HG03571 (cell line): Measurements from ENCODE around the gene RNF7.
"Not testable (repeated sequence)": the region's sequence is repeated elsewhere in the genome, so short reads cannot be mapped to it uniquely, and the experiment has no call there.

Source experiments
- ATAC-seq: cut with Tn5 transposase; IDR thresholded peaks from one replicate; pipeline ENCODE4 v1.9.1; 2021; ENCODE audit not compliant: unreplicated experiment

The RNF7 gene

DNA sequence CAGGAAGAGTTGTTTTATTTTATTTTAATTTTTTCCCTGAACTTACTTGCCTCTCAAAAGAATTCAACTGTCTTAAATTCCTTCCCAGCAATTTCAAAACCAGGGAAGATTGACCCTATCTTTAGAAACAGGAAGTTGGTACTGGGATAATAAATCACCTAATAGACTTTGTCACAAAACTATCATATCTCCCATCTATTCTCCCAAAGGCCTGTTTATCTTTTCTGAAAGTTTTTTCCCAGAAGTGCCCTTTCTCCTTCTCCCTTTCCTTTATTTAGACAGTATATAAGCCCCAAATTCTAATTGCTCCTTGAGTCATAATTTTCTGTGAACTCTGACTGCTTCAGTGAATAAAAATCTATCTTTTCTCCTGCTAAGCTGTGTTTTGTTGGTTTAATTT lies 2.9 kb upstream of the RNF7 start:
- no peak for ATAC-seq

- no peak for ATAC-seq
Observed at GRCh38 chr3:141735770-141736465, 2.2 kb upstream of the RNF7 start.

DNA sequence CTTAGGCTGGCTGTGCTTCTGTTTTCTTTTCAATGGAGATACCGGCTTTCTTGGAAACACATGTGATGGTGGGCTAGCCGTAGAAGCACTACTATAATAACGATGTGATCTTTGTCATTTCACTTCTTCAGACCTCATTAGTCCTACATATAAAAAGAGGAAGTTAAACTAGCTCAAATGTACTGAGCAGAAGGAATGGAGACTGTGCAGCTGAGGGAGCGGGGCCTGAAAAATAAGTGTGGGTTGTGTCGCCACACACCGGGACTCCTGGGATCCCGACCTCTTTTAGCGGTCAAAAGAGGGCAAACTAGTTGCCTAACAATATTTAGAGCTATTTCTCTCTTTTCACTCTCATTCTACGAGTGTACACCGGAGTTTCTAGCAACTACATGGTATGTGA lies 1.0 kb upstream of the RNF7 start:
- no peak for ATAC-seq

DNA sequence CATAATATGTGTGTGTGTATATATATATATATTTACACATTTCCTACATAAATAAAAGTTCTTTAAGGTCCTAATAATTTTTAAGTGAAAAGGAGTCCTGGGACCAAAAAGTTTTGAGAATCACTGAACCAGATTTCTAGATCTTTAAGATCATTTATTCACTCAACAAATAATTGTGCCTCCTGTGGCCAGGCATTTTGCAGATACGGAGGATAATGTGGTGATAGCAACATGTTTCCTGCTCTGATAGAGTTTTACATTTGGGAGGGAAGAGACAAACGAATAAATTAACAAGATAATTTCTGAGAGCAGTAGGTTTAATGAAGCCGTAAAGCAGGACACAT lies 448 bp upstream of the RNF7 start:
- no peak for ATAC-seq

DNA sequence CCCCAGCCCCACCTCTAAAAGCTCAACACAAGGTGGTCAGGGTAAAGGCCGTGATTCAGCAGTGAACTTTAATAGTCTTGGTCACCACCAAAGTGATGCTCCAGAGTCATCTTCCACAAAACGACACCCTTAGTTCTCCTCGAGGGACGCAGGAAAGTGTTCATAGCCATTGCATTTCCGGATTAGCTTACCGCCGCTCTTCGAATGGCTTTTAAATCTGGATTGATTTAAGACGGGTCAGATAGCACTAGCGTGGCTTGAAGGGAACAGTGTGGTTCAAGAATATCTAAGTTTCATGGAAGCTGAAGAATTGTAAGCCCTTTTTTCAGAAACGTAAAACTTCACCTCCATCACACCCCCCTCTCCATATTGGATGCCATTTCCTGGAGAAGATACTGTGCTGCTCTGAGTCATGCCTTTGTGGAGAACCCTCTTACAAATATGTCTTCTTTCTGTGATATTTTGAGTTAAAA lies 829 bp downstream of the RNF7 start:
- ATAC-seq: no peak

DNA sequence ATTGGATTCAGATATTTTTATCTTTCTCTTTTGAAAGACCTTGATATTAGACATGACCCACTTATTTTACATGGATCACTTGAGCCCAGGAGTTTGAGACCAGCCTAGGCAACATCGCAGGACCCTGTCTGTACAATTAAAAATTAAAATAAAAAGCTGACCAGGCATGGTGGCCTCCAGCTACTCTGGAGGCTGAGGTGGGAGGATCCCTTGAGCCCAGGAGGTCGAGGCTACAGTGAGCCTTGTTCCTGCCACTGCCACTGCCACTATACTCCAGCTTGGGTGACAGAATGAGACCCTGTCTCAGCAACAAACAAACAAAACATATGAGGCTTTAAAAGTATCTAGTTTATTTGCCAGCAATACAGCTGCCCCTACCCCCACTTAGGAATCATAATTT lies 1.6 kb downstream of the RNF7 start:
- no peak for ATAC-seq

DNA sequence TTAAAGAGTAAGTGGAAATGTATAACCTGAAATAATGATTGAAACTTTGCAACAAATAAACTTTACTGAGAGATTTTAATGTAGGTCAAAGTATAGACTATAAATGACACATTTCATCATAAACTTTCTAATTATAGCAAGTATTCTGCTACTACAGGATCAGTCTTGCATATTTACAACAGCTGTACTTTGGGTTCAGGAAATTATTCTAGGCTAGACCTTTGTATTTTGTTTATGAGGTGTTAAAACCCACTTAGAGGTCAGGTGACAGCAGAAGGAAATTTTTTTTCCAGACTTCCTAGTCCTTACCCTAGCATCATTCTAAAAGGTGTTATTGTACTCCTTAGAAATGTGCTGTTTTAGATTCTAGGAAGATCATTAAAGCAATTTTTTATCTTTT lies 2.3 kb downstream of the RNF7 start:
- ATAC-seq: no peak

DNA sequence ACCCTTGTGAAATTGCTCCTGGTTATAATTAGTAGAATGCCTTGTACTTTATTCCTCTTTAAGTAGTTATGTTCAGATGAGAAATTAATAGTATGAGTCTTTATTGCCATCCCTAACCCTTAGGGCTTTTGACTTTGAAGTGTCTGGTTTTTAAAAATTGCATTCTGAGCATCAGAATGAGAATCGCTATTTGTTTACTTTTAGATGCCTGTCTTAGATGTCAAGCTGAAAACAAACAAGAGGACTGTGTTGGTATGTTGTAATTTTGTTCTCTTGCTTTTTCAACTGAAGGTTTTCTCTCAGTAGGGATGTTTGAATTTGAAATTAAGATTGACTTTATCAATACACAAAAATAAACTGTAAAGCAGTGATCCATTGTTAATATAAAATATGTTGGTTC lies 5.2 kb downstream of the RNF7 start:
- ATAC-seq: no peak

DNA sequence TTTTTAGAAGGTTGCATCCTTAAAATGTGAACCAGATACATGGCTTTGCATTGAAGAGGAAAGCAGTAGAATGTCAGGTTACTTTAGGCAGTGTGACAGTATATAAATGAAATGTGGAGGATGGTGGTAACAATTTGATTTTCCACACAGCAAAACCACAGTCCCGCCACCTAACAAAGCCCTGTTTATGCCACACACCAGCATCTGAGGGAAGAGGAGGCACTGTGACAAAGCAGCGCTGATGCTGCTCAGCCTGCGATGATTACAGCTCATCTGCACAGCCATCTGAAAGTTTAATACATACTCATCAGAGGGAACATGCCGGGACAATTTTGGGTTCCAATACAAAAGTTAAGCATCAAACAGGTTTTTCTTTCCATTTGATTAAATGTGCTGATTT lies 8.9 kb downstream of the RNF7 start:
- ATAC-seq: no peak

GRCh38 chr3:141753399-141753798 lies 15.3 kb downstream of the RNF7 start:
- ATAC-seq: no peak

DNA sequence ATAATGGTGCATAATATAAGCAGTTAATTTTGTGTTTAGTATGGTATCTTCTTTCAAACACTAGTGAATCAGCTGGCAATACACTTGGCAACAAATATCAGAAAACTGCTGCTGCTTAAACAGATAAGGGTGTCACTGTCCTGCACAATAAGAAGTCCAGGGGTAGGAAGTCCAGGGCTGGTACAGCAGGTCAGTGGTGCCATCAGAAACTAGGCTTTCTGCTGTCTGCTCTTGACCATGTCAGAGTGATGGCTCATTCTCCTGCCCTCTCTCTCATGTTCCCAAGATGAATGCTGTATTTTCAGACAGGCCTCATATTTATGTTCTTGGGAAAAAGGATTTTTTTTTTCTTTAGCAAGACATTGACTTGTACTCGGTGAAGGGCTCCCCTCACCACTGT lies 15.9 kb downstream of the RNF7 start:
- no peak for ATAC-seq

DNA sequence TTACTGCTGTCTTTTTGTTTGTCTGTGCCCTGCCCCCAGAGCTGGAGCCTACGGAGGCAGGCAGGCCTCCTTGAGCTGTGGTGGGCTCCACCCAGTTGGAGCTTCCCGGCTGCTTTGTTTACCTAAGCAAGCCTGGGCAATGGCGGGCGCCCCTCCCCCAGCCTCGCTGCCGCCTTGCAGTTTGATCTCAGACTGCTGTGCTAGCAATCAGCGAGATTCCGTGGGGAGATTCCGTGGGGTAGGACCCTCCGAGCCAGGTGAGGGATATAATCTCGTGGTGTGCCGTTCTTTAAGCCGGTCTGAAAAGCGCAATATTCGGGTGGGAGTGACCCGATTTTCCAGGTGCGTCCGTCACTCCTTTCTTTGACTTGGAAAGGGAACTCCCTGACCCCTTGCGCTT lies 24.5 kb downstream of the RNF7 start:
- not testable (repeated sequence) for ATAC-seq

DNA sequence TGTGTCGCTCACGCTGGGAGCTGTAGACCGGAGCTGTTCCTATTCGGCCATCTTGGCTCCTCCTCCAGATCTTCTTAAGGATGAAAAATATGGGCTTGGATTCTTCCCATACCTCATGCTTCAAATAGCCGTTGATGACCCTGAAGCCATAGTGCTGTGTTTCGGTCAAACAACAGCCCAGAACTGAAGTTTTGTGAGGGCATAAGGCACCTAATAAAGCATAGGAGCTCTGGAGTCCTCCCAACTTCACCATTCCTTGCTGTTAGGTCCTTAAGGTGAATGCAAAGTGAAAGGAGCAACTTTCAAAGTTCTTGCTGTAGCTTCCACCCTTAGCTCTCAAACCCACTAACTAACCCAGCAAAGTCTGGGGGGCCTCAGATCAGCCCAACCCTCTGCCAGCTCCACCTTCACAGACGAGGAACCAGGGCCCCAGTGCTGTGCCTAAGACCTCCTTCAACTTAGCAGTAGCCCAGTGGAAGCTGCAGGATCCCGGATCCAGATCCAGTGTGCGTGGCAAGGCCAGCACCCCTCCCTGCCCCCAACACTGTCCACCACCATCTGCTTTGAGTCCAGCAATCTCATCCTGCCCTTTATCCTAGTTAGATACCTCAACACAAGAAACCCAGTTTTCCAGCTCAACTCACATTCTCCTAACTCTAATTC lies 25.1 kb downstream of the RNF7 start, which contains the start of gene GRK7:
GRK7 (plus strand) TSS at position 321 of the 663 bp plus-strand sequence. CDS start 14,877 bp downstream, outside the sequence.
- no peak for ATAC-seq

GRCh38 chr3:141764045-141764444 lies 25.9 kb downstream of the RNF7 start:
- ATAC-seq: no peak

GRCh38 chr3:141764465-141764864 lies 26.4 kb downstream of the RNF7 start:
- no peak for ATAC-seq

DNA sequence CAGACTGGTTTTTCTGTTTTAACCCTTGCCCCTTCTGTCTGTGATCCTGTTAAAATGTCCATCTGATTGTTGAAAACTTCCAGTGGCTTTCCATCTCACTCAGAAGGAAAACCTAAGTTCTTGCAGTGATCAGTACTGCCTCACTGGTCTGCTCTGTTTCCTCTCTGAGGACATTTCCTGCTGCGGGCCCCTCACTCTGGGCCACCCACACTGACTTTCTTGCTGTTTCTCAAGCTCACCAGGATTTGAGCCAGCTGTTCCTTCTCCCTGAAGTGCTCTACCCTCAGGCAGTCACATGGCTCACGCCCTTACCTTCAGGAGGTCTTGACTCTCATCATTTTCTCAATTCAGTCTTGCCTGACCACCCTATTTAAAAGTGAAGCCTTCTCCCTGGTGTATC lies 26.9 kb downstream of the RNF7 start:
- no peak for ATAC-seq

GRCh38 chr3:141767066-141767465 lies 29.0 kb downstream of the RNF7 start:
- ATAC-seq: no peak

DNA sequence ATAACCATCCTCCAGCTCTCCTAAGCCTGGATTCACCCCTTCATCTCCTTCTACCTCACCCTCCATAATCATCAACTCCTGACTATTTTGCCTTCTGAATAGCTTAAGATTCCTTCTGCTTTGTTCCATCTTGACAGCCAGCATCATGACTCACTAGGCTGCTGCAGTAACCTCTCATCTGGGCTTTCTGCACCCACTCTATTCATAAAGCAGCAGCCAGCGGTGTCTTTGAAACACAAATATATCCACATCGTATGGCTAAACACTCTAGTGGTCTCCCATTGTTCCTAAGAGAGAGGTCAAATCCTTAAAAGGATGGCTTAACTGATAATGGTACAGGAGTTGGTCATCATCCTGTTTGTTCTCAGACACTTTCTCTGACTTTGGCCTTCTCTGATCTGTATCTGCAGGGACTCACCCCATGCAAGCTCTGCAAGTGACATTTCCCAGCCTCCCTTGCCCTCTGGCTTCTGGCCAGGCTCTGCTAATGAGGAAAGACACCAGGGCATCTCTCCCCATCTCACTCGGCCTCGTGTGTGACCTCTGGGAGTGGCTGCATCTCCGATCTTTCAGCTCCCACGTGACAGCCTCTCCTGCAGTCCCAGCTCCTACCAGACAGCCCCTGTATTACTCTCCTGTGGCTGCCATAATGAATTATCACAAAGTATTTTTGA lies 31.3 kb downstream of the RNF7 start:
- no peak for ATAC-seq

DNA sequence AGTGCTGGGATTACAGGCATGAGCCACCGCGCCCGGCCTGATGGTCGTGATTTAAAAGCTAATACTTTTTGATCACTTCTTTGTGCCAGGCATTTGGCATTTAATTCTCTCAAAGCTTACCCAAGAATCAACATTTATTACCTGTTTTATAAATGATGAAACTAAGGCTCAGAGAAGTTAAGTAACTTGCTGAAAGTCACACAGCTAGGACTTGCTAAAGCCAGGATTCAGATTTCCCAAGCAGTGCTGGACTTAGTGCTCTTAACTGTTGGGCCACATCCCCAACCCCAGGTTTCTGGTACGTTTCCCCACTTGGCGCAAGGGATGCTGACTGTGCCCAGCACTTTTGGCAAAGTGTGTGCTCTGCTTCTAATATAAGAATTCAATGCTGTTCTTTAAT lies 35.6 kb downstream of the RNF7 start:
- no peak for ATAC-seq

GRCh38 chr3:141776376-141776775 lies 38.3 kb downstream of the RNF7 start:
- ATAC-seq: no peak

GRCh38 chr3:141776885-141777284 lies 38.8 kb downstream of the RNF7 start:
- ATAC-seq: no peak
